Activated naive CD8-positive, alpha-beta T cell treated with anti-CD3 and anti-CD28 coated beads, Interleukin-2, amount 50 U/mL, for 24 hours (primary cell): ENCODE results near the gene CEND1.

ENCODE experiments used
- ATAC-seq: fragments of 150-1000 bp; cut with Tn5 transposase; one replicate; pipeline ENCODE4 v1.10.0; 2021
- DNase-seq: peaks from one replicate; pipeline ENCODE4 v3.0.0; 2021
- H3K27ac Mint-ChIP-seq: one replicate; pipeline ENCODE4 v1.8.0; 2021; ENCODE audit warnings: mild to moderate bottlenecking, mixed read lengths
- H3K27me3 Mint-ChIP-seq: one replicate; pipeline ENCODE4 v1.8.0; 2021; ENCODE audit warnings: mixed read lengths
- H3K36me3 Mint-ChIP-seq: one replicate; pipeline ENCODE4 v1.8.0; 2021; ENCODE audit warnings: low read depth, mixed read lengths
- H3K4me1 Mint-ChIP-seq: one replicate; pipeline ENCODE4 v1.8.0; 2021; ENCODE audit warnings: mixed read lengths
- H3K4me3 Mint-ChIP-seq: one replicate; pipeline ENCODE4 v1.8.0; 2021; ENCODE audit warnings: mild to moderate bottlenecking, moderate library complexity, mixed read lengths
- H3K9me3 Mint-ChIP-seq: one replicate; pipeline ENCODE4 v1.8.0; 2021; ENCODE audit warnings: mixed read lengths

The CEND1 gene

GRCh38 chr11:811446-812245 lies 21.8 kb upstream of the CEND1 start:
- DNase-seq, result no peak
- Mint-ChIP-seq H3K4me1 (peaks cover 38% of the 10 kb centered on the region), H3K36me3 (peaks cover 39% of the 10 kb centered on the region), H3K27me3 (no peaks in the 10 kb centered on the region), H3K27ac (peak overlapping the region; percentile 98), H3K9me3 (no peaks in the 10 kb centered on the region), H3K4me3 (peak overlapping the region; percentile 93)
- ATAC-seq, result no peak

- Mint-ChIP-seq H3K4me3 (peak overlapping the region; percentile 93), H3K27ac (peak overlapping the region; percentile 98), H3K27me3 (no peaks in the 10 kb centered on the region), H3K4me1 (peaks cover 42% of the 10 kb centered on the region), H3K36me3 (peaks cover 39% of the 10 kb centered on the region), H3K9me3 (no peaks in the 10 kb centered on the region)
- DNase-seq, result no peak
- no peak for ATAC-seq
These were observed 20.2 kb upstream of the CEND1 start for GRCh38 chr11:810040-810567.

GRCh38 chr11:809287-810039 lies 19.6 kb upstream of the CEND1 start, which contains the start of gene RPLP2:
Gene RPLP2 (plus strand): TSS chr11:809967. CDS start chr11:810235, 268 bp downstream.
- no peaks in the 10 kb centered on the region for H3K9me3 Mint-ChIP-seq
- H3K4me3 Mint-ChIP-seq, result peak within 1 kb of the TSS; percentile 93
- H3K4me1 Mint-ChIP-seq, result peaks cover 42% of the 10 kb centered on the region
- no peaks in the 10 kb centered on the region for H3K27me3 Mint-ChIP-seq
- DNase-seq, result peak; percentile 99
- peak; percentile 80 for ATAC-seq
- H3K36me3 Mint-ChIP-seq, result peaks cover 39% of the 10 kb centered on the region
- H3K27ac Mint-ChIP-seq, result peak within 1 kb of the TSS; percentile 98

- no peak for DNase-seq
- peaks cover 45% of the 10 kb centered on the region for H3K4me1 Mint-ChIP-seq
- H3K9me3 Mint-ChIP-seq, result no peaks in the 10 kb centered on the region
- peaks cover 36% of the 10 kb centered on the region for H3K36me3 Mint-ChIP-seq
- peak overlapping the region; percentile 98 for H3K27ac Mint-ChIP-seq
- no peaks in the 10 kb centered on the region for H3K27me3 Mint-ChIP-seq
- H3K4me3 Mint-ChIP-seq, result peak overlapping the region; percentile 93
- no peak for ATAC-seq
These were observed 18.8 kb upstream of the CEND1 start for GRCh38 chr11:808427-809286.

- peak overlapping the region; percentile 77 for H3K4me3 Mint-ChIP-seq
- H3K9me3 Mint-ChIP-seq, result no peaks in the 10 kb centered on the region
- ATAC-seq (no peak), DNase-seq (no peak)
- H3K36me3 Mint-ChIP-seq, result peaks cover 1% of the 10 kb centered on the region
- no peaks in the 10 kb centered on the region for H3K27me3 Mint-ChIP-seq
- peak overlapping the region; percentile 39 for H3K27ac Mint-ChIP-seq
- peaks cover 21% of the 10 kb centered on the region for H3K4me1 Mint-ChIP-seq
These were observed 14.7 kb upstream of the CEND1 start for GRCh38 chr11:804599-804964.

- DNase-seq, result no peak
- ATAC-seq, result no peak
- Mint-ChIP-seq H3K27me3 (no peaks in the 10 kb centered on the region), H3K4me1 (peaks cover 19% of the 10 kb centered on the region), H3K27ac (peak overlapping the region; percentile 39), H3K4me3 (peak overlapping the region; percentile 77), H3K36me3 (peaks cover 1% of the 10 kb centered on the region), H3K9me3 (no peaks in the 10 kb centered on the region)
These were observed 14.1 kb upstream of the CEND1 start for GRCh38 chr11:803770-804598.

- H3K27ac Mint-ChIP-seq, result no peak overlapping the region
- no peaks in the 10 kb centered on the region for H3K36me3 Mint-ChIP-seq
- H3K4me1 Mint-ChIP-seq, result peaks cover 13% of the 10 kb centered on the region
- H3K4me3 Mint-ChIP-seq, result peak overlapping the region; percentile 45
- DNase-seq (no peak), ATAC-seq (no peak)
- H3K9me3 Mint-ChIP-seq, result no peaks in the 10 kb centered on the region
- H3K27me3 Mint-ChIP-seq, result no peaks in the 10 kb centered on the region
These were observed 13.5 kb upstream of the CEND1 start for GRCh38 chr11:803467-803742.

GRCh38 chr11:802693-803466 lies 13.0 kb upstream of the CEND1 start:
- peaks cover 9% of the 10 kb centered on the region for H3K4me1 Mint-ChIP-seq
- ATAC-seq, result no peak
- DNase-seq, result no peak
- H3K4me3 Mint-ChIP-seq, result peak overlapping the region; percentile 43
- H3K36me3 Mint-ChIP-seq, result no peaks in the 10 kb centered on the region
- no peaks in the 10 kb centered on the region for H3K9me3 Mint-ChIP-seq
- H3K27ac Mint-ChIP-seq, result no peak overlapping the region
- no peaks in the 10 kb centered on the region for H3K27me3 Mint-ChIP-seq

- Mint-ChIP-seq H3K27ac (no peak overlapping the region), H3K4me1 (peaks cover 7% of the 10 kb centered on the region), H3K9me3 (no peaks in the 10 kb centered on the region), H3K36me3 (no peaks in the 10 kb centered on the region), H3K27me3 (no peaks in the 10 kb centered on the region), H3K4me3 (no peak overlapping the region)
- no peak for DNase-seq
- no peak for ATAC-seq
These were observed 12.2 kb upstream of the CEND1 start for GRCh38 chr11:802018-802617.

- no peak for DNase-seq
- no peaks in the 10 kb centered on the region for H3K36me3 Mint-ChIP-seq
- no peak for ATAC-seq
- H3K27ac Mint-ChIP-seq, result no peak overlapping the region
- H3K27me3 Mint-ChIP-seq, result no peaks in the 10 kb centered on the region
- H3K4me3 Mint-ChIP-seq, result no peak overlapping the region
- no peaks in the 10 kb centered on the region for H3K9me3 Mint-ChIP-seq
- peaks cover 11% of the 10 kb centered on the region for H3K4me1 Mint-ChIP-seq
These were observed 11.3 kb upstream of the CEND1 start for GRCh38 chr11:801097-801780.

GRCh38 chr11:800473-800872 lies 10.6 kb upstream of the CEND1 start:
- Mint-ChIP-seq H3K27me3 (no peaks in the 10 kb centered on the region), H3K9me3 (no peaks in the 10 kb centered on the region), H3K4me3 (no peak overlapping the region), H3K27ac (no peak overlapping the region), H3K4me1 (peaks cover 10% of the 10 kb centered on the region), H3K36me3 (peaks cover 2% of the 10 kb centered on the region)
- ATAC-seq (no peak), DNase-seq (no peak)

- peaks cover 2% of the 10 kb centered on the region for H3K36me3 Mint-ChIP-seq
- no peaks in the 10 kb centered on the region for H3K9me3 Mint-ChIP-seq
- no peak overlapping the region for H3K27ac Mint-ChIP-seq
- DNase-seq (no peak), ATAC-seq (no peak)
- no peak overlapping the region for H3K4me3 Mint-ChIP-seq
- H3K4me1 Mint-ChIP-seq, result peaks cover 9% of the 10 kb centered on the region
- no peaks in the 10 kb centered on the region for H3K27me3 Mint-ChIP-seq
These were observed 9.9 kb upstream of the CEND1 start for GRCh38 chr11:799641-800316.
